GM23338 (cell line): ENCODE results near the gene DPYD. TPM values are rescaled to one million over a fixed set of nuclear protein-coding genes. Genes with fewer than 3 reads are reported as not detected.

ENCODE experiments used
- ATAC-seq: fragments of 200-7000 bp; cut with Tn5 transposase; 3 replicates; pipeline ENCODE4 v1.9.1; 2020
- DNase-seq: peaks from one replicate; pipeline ENCODE4 v3.0.0-alpha.2; 2015; ENCODE audit warnings: low spot score
- H2AFZ ChIP-seq: fragments of 200-600 bp; sonication (generic); 2 replicates; pipeline ENCODE4 v1.8.0; 2016; ENCODE audit warnings: antibody characterized with exemption, mild to moderate bottlenecking, moderate library complexity
- H3F3A ChIP-seq: fragments of 200-600 bp; sonication (generic); replicated peaks from 2 replicates; pipeline ENCODE4 v1.8.0; 2017; ENCODE audit warnings: antibody characterized with exemption, mixed run types, low read depth
- H3K27ac ChIP-seq: fragments of 200-600 bp; sonication (generic); 2 replicates; pipeline ENCODE4 v1.6.1; 2016; ENCODE audit warnings: low read depth
- H3K27me3 ChIP-seq: fragments of 200-600 bp; sonication (generic); 2 replicates; pipeline ENCODE4 v1.8.0; 2016; ENCODE audit warnings: mild to moderate bottlenecking, mixed run types, moderate library complexity; ENCODE audit not compliant: insufficient read depth
- H3K36me3 ChIP-seq: fragments of 200-600 bp; sonication (generic); 2 replicates; pipeline ENCODE4 v1.8.0; 2016; ENCODE audit warnings: mild to moderate bottlenecking; ENCODE audit not compliant: insufficient read depth
- H3K4me1 ChIP-seq: fragments of 200-600 bp; sonication (generic); 2 replicates; pipeline ENCODE4 v1.8.0; 2016; ENCODE audit warnings: mild to moderate bottlenecking, moderate library complexity; ENCODE audit not compliant: insufficient read depth
- H3K4me2 ChIP-seq: fragments of 200-600 bp; sonication (generic); 2 replicates; pipeline ENCODE4 v1.7.1; 2017; ENCODE audit warnings: mixed run types
- H3K4me3 ChIP-seq: fragments of 200-600 bp; sonication (generic); 2 replicates; pipeline ENCODE4 v1.6.1; 2016; ENCODE audit warnings: mixed run types
- H3K79me2 ChIP-seq: fragments of 200-600 bp; sonication (generic); replicated peaks from 2 replicates; pipeline ENCODE4 v1.8.0; 2017; ENCODE audit warnings: mild to moderate bottlenecking; ENCODE audit not compliant: insufficient read depth
- H3K9me2 ChIP-seq: fragments of 200-600 bp; sonication (generic); 2 replicates; pipeline ENCODE4 v1.8.0; 2017; ENCODE audit not compliant: insufficient read depth
- H4K20me1 ChIP-seq: fragments of 200-600 bp; sonication (generic); replicated peaks from 2 replicates; pipeline ENCODE4 v1.8.0; 2017; ENCODE audit warnings: mild to moderate bottlenecking; ENCODE audit not compliant: insufficient read depth
- H3K27ac Mint-ChIP-seq: 2 replicates; pipeline ENCODE4 v1.8.0; 2020; ENCODE audit warnings: inconsistent platforms, mild to moderate bottlenecking, moderate library complexity, mixed read lengths
- H3K27me3 Mint-ChIP-seq: 3 replicates; pipeline ENCODE4 v1.8.0; 2022; ENCODE audit warnings: low read depth, mild to moderate bottlenecking, moderate library complexity, mixed read lengths, inconsistent platforms; ENCODE audit not compliant: insufficient read depth, poor library complexity
- H3K36me3 Mint-ChIP-seq: 3 replicates; pipeline ENCODE4 v1.8.0; 2021; ENCODE audit warnings: low read depth, mild to moderate bottlenecking, inconsistent platforms, moderate library complexity, mixed read lengths
- H3K4me1 Mint-ChIP-seq: 3 replicates; pipeline ENCODE4 v1.8.0; 2020; ENCODE audit warnings: mild to moderate bottlenecking, inconsistent platforms, mixed read lengths
- H3K4me3 Mint-ChIP-seq: 3 replicates; pipeline ENCODE4 v1.8.0; 2021; ENCODE audit warnings: moderate library complexity, mild to moderate bottlenecking, inconsistent platforms, mixed read lengths
- H3K9me3 Mint-ChIP-seq: 3 replicates; pipeline ENCODE4 v1.8.0; 2020; ENCODE audit warnings: moderate library complexity, mild to moderate bottlenecking, inconsistent platforms, mixed read lengths
- CREB1 ChIP-seq: fragments of 250-450 bp; sonication (Bioruptor Pico); IDR thresholded peaks from 2 replicates; pipeline ENCODE4 v1.5.0; 2020; ENCODE audit warnings: low read depth, mild to moderate bottlenecking, moderate library complexity
- EZH2 ChIP-seq: fragments of 200-600 bp; sonication (generic); IDR thresholded peaks from one replicate; pipeline ENCODE4 v1.8.0; 2017; ENCODE audit warnings: antibody characterized with exemption, mild to moderate bottlenecking, low read depth; ENCODE audit not compliant: unreplicated experiment
- EZH2phosphoT487 ChIP-seq: fragments of 200-600 bp; sonication (generic); IDR thresholded peaks from one replicate; pipeline ENCODE4 v1.8.1; 2018; ENCODE audit warnings: antibody characterized with exemption; ENCODE audit not compliant: unreplicated experiment
- POLR2AphosphoS5 ChIP-seq: IDR thresholded peaks from 2 replicates; pipeline ENCODE4 v1.6.1; 2016; ENCODE audit warnings: antibody characterized with exemption, low read depth
- STAT1 ChIP-seq: IDR thresholded peaks from one replicate; pipeline ENCODE4 v1.6.1; 2016; ENCODE audit warnings: antibody characterized with exemption; ENCODE audit not compliant: unreplicated experiment
- ZNF331 ChIP-seq: fragments of 250-450 bp; sonication (Bioruptor Pico); IDR thresholded peaks from 2 replicates; pipeline ENCODE4 v1.5.0; 2020; ENCODE audit warnings: low read depth, mild to moderate bottlenecking, moderate library complexity
- polyA plus RNA-seq: library from polyadenylated mRNA; unstranded; fragments of >200 nt; fragmentation: Nextera tagmentation; extraction: Ambion mirVana; gene quantifications from 2 replicates; pipeline ENCODE4 v1.2.1, GENCODE V29; 2016
- total RNA-seq: library from RNA; depleted of rRNA; stranded (reverse); fragments of >200 nt; shearing (Covaris generic); gene quantifications from 2 replicates; pipeline ENCODE4 v1.2.3, GENCODE V29; 2014
- TF ChIP-seq, protein P1 (sequence below), 2 experiments: fragments of 200-600 bp in 1 of 2; sonication (generic) in 1 of 2; conservative IDR thresholded peaks; 2 replicates each; pipeline versions ENCODE4 v1.5.1 to v1.6.1; 2016 to 2017; ENCODE audit warnings: antibody characterized with exemption in 2 of 2, low read depth in 2 of 2, mild to moderate bottlenecking in 2 of 2, moderate library complexity in 1 of 2
- TF ChIP-seq, protein P2 (sequence below): IDR thresholded peaks from one replicate; pipeline ENCODE4 v1.6.1; 2018; ENCODE audit warnings: antibody characterized with exemption; ENCODE audit not compliant: unreplicated experiment
- TF ChIP-seq, protein P3 (sequence below): IDR thresholded peaks from 2 replicates; pipeline ENCODE4 v1.6.1; 2016; ENCODE audit warnings: antibody characterized with exemption
- TF ChIP-seq, protein P4 (sequence below): fragments of 250-450 bp; sonication (Bioruptor Pico); IDR thresholded peaks from 2 replicates; pipeline ENCODE4 v1.5.0; 2020; ENCODE audit warnings: mild to moderate bottlenecking, moderate library complexity

DPYD gene
- total and polyA plus RNA-seq, 2 experiments from 2014 or later = 0.50 to 1.6 TPM

DNA sequence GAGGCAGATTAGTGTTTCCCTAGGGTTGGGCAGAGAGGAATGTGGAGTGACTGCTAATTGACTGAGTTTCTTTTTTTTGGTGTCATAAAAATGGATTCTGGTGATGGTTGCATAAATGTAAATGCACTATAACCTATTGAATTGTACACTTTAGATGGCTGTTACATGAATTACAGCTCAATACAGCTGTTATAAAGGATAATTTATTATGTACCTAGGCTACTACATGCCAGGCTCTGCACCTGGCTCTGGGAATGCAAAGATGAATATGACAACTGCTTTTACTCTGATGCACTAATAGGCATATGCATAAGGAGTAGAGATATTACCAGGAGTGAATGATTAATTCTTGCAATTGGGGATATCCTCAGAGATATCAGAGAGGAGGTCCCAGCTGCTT lies 854.0 kb downstream of the DPYD start (continued):
- TF ChIP-seq, protein P1, sequence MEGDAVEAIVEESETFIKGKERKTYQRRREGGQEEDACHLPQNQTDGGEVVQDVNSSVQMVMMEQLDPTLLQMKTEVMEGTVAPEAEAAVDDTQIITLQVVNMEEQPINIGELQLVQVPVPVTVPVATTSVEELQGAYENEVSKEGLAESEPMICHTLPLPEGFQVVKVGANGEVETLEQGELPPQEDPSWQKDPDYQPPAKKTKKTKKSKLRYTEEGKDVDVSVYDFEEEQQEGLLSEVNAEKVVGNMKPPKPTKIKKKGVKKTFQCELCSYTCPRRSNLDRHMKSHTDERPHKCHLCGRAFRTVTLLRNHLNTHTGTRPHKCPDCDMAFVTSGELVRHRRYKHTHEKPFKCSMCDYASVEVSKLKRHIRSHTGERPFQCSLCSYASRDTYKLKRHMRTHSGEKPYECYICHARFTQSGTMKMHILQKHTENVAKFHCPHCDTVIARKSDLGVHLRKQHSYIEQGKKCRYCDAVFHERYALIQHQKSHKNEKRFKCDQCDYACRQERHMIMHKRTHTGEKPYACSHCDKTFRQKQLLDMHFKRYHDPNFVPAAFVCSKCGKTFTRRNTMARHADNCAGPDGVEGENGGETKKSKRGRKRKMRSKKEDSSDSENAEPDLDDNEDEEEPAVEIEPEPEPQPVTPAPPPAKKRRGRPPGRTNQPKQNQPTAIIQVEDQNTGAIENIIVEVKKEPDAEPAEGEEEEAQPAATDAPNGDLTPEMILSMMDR (conservative IDR thresholded peaks at IDR 0.05; ENCODE audit: low read depth in 2 of 2) = no peak
- TF ChIP-seq ZNF331 (no peak), CREB1 (CRISPR knock-in tag) (no peak), STAT1 (no peak), POLR2AphosphoS5 (no peak)
- TF ChIP-seq, protein P2, sequence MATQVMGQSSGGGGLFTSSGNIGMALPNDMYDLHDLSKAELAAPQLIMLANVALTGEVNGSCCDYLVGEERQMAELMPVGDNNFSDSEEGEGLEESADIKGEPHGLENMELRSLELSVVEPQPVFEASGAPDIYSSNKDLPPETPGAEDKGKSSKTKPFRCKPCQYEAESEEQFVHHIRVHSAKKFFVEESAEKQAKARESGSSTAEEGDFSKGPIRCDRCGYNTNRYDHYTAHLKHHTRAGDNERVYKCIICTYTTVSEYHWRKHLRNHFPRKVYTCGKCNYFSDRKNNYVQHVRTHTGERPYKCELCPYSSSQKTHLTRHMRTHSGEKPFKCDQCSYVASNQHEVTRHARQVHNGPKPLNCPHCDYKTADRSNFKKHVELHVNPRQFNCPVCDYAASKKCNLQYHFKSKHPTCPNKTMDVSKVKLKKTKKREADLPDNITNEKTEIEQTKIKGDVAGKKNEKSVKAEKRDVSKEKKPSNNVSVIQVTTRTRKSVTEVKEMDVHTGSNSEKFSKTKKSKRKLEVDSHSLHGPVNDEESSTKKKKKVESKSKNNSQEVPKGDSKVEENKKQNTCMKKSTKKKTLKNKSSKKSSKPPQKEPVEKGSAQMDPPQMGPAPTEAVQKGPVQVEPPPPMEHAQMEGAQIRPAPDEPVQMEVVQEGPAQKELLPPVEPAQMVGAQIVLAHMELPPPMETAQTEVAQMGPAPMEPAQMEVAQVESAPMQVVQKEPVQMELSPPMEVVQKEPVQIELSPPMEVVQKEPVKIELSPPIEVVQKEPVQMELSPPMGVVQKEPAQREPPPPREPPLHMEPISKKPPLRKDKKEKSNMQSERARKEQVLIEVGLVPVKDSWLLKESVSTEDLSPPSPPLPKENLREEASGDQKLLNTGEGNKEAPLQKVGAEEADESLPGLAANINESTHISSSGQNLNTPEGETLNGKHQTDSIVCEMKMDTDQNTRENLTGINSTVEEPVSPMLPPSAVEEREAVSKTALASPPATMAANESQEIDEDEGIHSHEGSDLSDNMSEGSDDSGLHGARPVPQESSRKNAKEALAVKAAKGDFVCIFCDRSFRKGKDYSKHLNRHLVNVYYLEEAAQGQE = no peak
- TF ChIP-seq, protein P3, sequence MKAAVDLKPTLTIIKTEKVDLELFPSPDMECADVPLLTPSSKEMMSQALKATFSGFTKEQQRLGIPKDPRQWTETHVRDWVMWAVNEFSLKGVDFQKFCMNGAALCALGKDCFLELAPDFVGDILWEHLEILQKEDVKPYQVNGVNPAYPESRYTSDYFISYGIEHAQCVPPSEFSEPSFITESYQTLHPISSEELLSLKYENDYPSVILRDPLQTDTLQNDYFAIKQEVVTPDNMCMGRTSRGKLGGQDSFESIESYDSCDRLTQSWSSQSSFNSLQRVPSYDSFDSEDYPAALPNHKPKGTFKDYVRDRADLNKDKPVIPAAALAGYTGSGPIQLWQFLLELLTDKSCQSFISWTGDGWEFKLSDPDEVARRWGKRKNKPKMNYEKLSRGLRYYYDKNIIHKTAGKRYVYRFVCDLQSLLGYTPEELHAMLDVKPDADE = no peak

DNA sequence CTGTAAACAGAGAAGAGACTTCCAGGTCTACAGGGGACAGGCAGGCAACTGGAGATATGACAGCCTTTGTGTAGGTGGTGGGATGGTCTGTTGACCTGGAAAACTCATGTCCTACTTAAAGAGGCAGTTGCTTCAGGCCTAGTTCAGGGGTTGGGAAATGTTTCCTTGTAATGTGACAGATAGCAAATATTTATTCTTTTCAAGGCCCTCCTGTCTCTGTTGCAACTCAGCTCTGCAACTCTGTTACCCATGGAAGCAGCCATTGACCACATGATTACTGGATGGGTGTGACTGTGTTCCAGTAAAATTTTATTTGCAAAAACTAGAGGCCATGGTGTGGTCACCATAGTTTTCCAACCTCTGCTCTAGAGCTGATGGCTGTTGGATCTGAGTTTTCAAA lies 857.3 kb downstream of the DPYD start:
- no peak overlapping the region for H3K4me2 ChIP-seq
- no peaks in the 10 kb centered on the region for H3K27me3 ChIP-seq
- Mint-ChIP-seq H3K27me3 (no peaks in the 10 kb centered on the region), H3K4me1 (no peaks in the 10 kb centered on the region), H3K36me3 (peaks cover 31% of the 10 kb centered on the region; the same call in 2 of the 3 replicates), H3K4me3 (no peak overlapping the region), H3K9me3 (peaks cover 45% of the 10 kb centered on the region), H3K27ac (no peak overlapping the region)
- H2AFZ ChIP-seq = no peak overlapping the region
- no peak overlapping the region for H3K4me3 ChIP-seq
- ATAC-seq = no peak
- no peaks in the 10 kb centered on the region for H3K4me1 ChIP-seq
- DNase-seq = no peak
- H3K27ac ChIP-seq = no peak overlapping the region
- H3F3A ChIP-seq = no peaks in the 10 kb centered on the region
- no peaks in the 10 kb centered on the region for H4K20me1 ChIP-seq
- peaks cover 7% of the 10 kb centered on the region; the same call in 1 of the 2 replicates for H3K9me2 ChIP-seq
- H3K36me3 ChIP-seq = 0 out of 2 replicates have a peak, but pooled peaks cover 3% of the 10 kb centered on the region
- H3K79me2 ChIP-seq = no peaks in the 10 kb centered on the region
- TF ChIP-seq POLR2AphosphoS5 = no peak
- TF ChIP-seq ZNF331 = no peak
- no peak for TF ChIP-seq EZH2phosphoT487
- TF ChIP-seq, protein P4, sequence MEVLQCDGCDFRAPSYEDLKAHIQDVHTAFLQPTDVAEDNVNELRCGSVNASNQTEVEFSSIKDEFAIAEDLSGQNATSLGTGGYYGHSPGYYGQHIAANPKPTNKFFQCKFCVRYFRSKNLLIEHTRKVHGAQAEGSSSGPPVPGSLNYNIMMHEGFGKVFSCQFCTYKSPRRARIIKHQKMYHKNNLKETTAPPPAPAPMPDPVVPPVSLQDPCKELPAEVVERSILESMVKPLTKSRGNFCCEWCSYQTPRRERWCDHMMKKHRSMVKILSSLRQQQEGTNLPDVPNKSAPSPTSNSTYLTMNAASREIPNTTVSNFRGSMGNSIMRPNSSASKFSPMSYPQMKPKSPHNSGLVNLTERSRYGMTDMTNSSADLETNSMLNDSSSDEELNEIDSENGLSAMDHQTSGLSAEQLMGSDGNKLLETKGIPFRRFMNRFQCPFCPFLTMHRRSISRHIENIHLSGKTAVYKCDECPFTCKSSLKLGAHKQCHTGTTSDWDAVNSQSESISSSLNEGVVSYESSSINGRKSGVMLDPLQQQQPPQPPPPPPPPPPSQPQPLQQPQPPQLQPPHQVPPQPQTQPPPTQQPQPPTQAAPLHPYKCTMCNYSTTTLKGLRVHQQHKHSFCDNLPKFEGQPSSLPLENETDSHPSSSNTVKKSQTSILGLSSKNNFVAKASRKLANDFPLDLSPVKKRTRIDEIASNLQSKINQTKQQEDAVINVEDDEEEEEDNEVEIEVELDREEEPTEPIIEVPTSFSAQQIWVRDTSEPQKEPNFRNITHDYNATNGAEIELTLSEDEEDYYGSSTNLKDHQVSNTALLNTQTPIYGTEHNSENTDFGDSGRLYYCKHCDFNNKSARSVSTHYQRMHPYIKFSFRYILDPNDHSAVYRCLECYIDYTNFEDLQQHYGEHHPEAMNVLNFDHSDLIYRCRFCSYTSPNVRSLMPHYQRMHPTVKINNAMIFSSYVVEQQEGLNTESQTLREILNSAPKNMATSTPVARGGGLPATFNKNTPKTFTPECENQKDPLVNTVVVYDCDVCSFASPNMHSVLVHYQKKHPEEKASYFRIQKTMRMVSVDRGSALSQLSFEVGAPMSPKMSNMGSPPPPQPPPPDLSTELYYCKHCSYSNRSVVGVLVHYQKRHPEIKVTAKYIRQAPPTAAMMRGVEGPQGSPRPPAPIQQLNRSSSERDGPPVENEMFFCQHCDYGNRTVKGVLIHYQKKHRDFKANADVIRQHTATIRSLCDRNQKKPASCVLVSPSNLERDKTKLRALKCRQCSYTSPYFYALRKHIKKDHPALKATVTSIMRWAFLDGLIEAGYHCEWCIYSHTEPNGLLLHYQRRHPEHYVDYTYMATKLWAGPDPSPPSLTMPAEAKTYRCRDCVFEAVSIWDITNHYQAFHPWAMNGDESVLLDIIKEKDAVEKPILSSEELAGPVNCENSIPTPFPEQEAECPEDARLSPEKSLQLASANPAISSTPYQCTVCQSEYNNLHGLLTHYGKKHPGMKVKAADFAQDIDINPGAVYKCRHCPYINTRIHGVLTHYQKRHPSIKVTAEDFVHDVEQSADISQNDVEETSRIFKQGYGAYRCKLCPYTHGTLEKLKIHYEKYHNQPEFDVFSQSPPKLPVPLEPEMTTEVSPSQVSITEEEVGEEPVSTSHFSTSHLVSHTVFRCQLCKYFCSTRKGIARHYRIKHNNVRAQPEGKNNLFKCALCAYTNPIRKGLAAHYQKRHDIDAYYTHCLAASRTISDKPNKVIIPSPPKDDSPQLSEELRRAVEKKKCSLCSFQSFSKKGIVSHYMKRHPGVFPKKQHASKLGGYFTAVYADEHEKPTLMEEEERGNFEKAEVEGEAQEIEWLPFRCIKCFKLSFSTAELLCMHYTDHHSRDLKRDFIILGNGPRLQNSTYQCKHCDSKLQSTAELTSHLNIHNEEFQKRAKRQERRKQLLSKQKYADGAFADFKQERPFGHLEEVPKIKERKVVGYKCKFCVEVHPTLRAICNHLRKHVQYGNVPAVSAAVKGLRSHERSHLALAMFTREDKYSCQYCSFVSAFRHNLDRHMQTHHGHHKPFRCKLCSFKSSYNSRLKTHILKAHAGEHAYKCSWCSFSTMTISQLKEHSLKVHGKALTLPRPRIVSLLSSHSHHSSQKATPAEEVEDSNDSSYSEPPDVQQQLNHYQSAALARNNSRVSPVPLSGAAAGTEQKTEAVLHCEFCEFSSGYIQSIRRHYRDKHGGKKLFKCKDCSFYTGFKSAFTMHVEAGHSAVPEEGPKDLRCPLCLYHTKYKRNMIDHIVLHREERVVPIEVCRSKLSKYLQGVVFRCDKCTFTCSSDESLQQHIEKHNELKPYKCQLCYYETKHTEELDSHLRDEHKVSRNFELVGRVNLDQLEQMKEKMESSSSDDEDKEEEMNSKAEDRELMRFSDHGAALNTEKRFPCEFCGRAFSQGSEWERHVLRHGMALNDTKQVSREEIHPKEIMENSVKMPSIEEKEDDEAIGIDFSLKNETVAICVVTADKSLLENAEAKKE (CRISPR knock-in tag) = no peak
- TF ChIP-seq EZH2 = no peak
